Body of pancreas (tissue), 4 donors: ENCODE measurements around the gene DNAJC18.

Source experiments
- POLR2A ChIP-seq, 3 donors: fragments of 450-650 bp; IDR thresholded peaks; one replicate each; pipeline ENCODE4 v1.6.1; 2016; ENCODE audit warnings: antibody characterized with exemption in 3 of 3, mild to moderate bottlenecking in 2 of 3
- TF ChIP-seq, protein P1 (sequence below), 7 experiments: fragments of 450-650 bp in 4 of 7; fragments of 200-600 bp in 3 of 7; sonication (generic) in 3 of 7; IDR thresholded peaks; one replicate each; pipeline ENCODE4 v1.5.1; 2016 to 2019; ENCODE audit warnings: antibody characterized with exemption in 7 of 7

- TF ChIP-seq, protein P1, sequence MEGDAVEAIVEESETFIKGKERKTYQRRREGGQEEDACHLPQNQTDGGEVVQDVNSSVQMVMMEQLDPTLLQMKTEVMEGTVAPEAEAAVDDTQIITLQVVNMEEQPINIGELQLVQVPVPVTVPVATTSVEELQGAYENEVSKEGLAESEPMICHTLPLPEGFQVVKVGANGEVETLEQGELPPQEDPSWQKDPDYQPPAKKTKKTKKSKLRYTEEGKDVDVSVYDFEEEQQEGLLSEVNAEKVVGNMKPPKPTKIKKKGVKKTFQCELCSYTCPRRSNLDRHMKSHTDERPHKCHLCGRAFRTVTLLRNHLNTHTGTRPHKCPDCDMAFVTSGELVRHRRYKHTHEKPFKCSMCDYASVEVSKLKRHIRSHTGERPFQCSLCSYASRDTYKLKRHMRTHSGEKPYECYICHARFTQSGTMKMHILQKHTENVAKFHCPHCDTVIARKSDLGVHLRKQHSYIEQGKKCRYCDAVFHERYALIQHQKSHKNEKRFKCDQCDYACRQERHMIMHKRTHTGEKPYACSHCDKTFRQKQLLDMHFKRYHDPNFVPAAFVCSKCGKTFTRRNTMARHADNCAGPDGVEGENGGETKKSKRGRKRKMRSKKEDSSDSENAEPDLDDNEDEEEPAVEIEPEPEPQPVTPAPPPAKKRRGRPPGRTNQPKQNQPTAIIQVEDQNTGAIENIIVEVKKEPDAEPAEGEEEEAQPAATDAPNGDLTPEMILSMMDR (IDR thresholded peaks at IDR 0.05): no peak
- TF ChIP-seq POLR2A (IDR thresholded peaks at IDR 0.05): no peak
Observed at GRCh38 chr5:139426203-139426885, 13.0 kb downstream of the DNAJC18 start.
